ENCODE results near the gene HOXA11.

- TF ChIP-seq CSRNP3 (CRISPR knock-in tag; IDR thresholded peaks at IDR 0.05) (no peak), ARNTL (CRISPR knock-in tag; IDR thresholded peaks at IDR 0.05; ENCODE audit: borderline replicate concordance, low read depth) (no peak), CSDC2 (CRISPR knock-in tag; IDR thresholded peaks at IDR 0.05) (no peak), ZNF8 (CRISPR knock-in tag; IDR thresholded peaks at IDR 0.05) (no peak), ZFP3 (CRISPR knock-in tag; IDR thresholded peaks at IDR 0.05) (no peak), RARB (CRISPR knock-in tag; IDR thresholded peaks at IDR 0.05) (no peak), TOX (CRISPR knock-in tag; IDR thresholded peaks at IDR 0.05; ENCODE audit: borderline replicate concordance) (no peak), ZNF565 (CRISPR knock-in tag; conservative IDR thresholded peaks at IDR 0.05; ENCODE audit: low read depth) (no peak), ZFP30 (CRISPR knock-in tag; IDR thresholded peaks at IDR 0.05) (no peak), ISL1 (CRISPR knock-in tag; IDR thresholded peaks at IDR 0.05) (no peak)
- TF ChIP-seq, protein P1, sequence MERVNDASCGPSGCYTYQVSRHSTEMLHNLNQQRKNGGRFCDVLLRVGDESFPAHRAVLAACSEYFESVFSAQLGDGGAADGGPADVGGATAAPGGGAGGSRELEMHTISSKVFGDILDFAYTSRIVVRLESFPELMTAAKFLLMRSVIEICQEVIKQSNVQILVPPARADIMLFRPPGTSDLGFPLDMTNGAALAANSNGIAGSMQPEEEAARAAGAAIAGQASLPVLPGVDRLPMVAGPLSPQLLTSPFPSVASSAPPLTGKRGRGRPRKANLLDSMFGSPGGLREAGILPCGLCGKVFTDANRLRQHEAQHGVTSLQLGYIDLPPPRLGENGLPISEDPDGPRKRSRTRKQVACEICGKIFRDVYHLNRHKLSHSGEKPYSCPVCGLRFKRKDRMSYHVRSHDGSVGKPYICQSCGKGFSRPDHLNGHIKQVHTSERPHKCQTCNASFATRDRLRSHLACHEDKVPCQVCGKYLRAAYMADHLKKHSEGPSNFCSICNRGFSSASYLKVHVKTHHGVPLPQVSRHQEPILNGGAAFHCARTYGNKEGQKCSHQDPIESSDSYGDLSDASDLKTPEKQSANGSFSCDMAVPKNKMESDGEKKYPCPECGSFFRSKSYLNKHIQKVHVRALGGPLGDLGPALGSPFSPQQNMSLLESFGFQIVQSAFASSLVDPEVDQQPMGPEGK (CRISPR knock-in tag; IDR thresholded peaks at IDR 0.05; ENCODE audit: borderline replicate concordance) = no peak
- TF ChIP-seq, protein P2, sequence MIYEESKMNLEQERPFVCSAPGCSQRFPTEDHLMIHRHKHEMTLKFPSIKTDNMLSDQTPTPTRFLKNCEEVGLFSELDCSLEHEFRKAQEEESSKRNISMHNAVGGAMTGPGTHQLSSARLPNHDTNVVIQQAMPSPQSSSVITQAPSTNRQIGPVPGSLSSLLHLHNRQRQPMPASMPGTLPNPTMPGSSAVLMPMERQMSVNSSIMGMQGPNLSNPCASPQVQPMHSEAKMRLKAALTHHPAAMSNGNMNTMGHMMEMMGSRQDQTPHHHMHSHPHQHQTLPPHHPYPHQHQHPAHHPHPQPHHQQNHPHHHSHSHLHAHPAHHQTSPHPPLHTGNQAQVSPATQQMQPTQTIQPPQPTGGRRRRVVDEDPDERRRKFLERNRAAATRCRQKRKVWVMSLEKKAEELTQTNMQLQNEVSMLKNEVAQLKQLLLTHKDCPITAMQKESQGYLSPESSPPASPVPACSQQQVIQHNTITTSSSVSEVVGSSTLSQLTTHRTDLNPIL (CRISPR knock-in tag; IDR thresholded peaks at IDR 0.05; ENCODE audit: low read depth) = no peak
- TF ChIP-seq, protein P3, sequence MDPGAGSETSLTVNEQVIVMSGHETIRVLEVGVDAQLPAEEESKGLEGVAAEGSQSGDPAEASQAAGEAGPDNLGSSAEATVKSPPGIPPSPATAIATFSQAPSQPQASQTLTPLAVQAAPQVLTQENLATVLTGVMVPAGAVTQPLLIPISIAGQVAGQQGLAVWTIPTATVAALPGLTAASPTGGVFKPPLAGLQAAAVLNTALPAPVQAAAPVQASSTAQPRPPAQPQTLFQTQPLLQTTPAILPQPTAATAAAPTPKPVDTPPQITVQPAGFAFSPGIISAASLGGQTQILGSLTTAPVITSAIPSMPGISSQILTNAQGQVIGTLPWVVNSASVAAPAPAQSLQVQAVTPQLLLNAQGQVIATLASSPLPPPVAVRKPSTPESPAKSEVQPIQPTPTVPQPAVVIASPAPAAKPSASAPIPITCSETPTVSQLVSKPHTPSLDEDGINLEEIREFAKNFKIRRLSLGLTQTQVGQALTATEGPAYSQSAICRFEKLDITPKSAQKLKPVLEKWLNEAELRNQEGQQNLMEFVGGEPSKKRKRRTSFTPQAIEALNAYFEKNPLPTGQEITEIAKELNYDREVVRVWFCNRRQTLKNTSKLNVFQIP (CRISPR knock-in tag; IDR thresholded peaks at IDR 0.05; ENCODE audit: borderline replicate concordance, low read depth) = no peak
These were observed 39.0 kb upstream of the HOXA11 start for GRCh38 chr7:27223941-27224575.

All from SK-N-SH treated with all-trans-retinoic acid at 6 μM for 48 hours (cell line).